ENCODE results near the gene CIB2.

CIB2 gene

DNA sequence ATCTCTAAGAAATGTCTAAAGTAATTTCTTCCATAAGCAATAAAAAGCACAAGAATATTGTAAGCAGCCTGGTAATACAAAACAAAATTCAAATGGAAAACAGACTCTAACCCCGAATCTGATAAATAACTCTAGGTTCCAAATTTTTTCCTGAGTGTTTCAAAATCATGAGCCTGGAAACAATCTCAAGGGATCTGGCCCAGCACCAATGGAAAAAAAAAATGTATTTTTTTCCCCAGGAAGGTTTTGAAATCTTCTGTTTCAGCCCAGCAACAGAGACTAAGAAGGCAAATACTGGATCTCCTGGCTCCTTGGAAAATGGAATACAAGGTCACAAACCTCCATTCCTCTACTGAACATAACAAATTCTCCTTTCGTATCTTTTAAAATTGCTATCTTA lies 66.7 kb downstream of the CIB2 start:
- FAIRE-seq, result no peak

DNA sequence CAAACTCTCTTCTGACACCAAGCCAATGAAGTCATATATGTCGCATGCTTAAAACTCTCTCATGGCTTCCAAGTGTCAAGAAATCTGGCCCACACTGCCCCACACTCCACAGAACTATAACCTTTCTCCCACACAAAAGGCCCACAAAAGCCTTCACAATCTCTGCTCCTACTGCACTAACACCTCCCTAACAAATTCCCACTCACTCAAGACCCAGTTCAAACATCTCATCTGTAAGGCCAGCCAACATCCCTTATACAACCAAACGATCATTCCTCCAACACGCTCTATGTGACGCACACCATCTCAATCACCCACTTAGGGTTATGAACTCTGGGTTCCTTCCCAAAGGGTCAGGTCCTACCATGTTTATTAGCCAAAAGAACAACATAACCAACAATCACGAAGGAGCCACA lies 67.3 kb downstream of the CIB2 start:
- FAIRE-seq, result no peak

DNA sequence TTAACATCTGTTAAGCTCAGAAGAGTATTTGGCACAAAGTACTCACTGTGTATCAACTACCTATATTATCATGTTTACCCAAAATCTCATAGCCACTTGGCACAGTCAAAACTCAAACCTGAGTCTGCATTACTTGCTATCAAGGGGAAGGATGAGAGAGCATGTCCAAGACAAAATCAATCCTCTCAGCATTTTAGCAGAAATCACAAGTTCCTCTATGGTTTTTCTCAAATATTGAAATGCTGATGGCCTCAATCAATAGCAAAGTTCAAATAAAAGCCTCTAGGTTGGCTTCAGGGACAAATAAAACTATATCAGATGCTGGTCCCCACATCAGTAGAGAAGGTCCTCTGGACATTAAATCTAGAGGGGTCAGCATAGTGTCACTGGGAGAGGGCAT lies 68.0 kb downstream of the CIB2 start:
- FAIRE-seq, result no peak

DNA sequence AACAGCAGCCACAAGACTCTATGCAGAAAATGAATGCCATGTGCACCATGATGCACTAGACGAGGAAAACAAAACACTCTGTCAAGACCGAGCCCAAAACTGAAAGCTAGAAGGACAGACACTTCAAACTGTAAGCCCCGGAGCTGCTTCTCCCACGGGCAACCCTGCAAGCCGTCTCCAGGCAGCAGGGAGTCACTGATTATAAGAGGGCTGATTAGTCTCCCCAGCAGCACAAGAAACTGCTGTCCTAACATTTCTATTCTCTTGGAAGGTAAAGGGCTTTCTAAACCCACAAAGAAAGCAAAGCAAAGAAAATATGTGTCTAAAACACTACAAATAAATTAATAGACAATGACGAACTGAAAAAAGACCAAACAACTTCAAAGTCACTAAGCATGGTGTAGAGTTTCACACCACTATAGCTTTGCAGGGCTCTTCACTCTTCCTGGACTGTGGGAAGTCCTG lies 69.2 kb downstream of the CIB2 start:
- FAIRE-seq, result no peak

DNA sequence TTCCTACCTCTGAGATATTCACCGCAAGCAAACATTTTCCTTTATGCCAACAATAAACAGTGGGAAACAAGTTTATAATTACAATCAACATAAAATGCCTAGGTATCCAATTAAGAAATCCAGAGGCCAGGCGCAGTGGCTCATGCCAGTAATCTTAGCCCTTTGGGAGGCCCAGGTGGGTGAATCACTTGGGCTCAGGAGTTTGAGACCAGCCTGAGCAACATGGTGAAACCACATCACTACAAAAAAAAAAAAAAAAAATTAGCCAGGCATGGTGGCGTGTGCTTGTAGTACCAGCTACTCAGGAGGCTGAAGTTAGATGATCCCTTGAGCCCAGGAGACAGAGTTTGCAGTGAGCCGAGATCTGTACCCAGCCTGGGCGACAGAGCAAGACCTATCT lies 71.0 kb downstream of the CIB2 start:
- no peak for FAIRE-seq

DNA sequence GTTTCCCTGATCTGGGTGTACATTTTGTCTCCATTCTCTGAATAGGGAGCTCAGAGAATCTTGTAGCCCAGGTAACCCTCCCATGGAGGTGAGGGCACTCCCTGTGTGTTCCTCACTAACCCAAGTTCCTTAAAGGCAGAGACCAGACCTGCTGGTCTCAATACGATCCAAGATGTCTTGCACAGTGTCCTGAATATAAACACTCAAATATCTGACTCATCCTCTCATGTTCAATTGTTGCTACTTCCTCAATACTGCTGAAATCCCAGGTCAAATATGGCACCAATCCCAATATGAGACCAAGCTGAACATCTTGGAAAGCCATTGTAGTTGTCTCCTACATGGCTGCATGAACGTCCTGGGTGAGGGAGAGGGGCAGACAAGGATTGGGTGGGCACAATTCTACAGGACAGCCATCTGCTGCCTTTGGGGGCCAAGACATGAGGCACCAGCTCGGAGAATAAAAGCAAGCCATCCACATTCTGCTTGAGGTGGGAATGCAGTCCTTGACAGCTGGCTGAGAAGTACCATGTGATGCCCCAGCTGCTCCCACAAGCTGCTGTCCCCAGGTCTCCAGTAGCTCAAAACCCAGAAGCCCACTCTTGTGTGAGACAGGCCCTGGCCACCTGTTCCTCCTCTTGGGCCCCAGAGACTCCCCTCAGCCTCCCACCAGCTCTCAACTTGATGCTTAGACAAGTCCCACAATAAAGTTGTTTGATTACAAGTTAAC lies 72.0 kb downstream of the CIB2 start:
- no peak for FAIRE-seq

DNA sequence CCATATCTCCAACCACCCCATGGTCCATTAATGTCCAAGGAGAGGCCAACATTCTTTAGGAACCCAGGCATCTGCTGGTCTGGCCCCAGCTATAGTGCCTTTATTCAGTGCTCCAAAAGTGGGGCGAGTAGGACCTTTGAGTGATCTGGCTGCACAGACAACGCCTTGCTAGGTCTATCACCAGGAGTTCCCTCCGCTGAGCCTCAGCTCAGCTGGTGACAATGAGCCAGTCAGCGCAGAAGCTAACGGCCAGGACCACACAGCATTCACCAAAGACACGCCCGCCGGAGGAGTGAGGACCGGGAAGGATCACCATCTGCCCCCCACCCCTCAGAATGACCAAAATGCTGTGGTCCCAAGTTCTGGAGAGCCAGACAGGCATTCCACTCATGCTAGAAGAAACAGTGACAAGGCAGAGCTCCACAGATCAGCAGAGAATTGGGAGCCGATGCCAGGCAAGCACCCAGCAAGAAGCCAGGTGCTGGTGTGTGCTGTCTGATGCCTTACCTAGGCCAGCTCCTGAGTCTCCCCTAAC lies 72.8 kb downstream of the CIB2 start:
- FAIRE-seq, result no peak

DNA sequence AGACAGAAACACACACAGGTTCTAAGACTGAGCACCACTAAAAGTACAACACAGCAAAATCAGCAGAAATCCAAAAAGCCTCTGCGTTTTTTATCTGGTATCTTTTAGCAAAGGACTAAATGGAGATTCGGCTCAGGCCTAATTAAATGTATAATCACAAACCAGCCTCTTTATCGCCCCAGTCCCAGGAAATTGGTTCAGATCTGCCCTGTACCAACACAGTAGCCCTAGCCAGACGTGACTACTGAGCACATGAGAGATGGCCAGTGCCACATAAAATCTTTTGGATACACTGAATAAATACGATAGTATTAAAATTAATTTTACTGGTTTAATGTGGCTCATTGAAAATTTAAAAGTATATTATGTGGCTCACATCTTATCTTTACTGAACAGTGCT lies 73.4 kb downstream of the CIB2 start:
- no peak for FAIRE-seq

DNA sequence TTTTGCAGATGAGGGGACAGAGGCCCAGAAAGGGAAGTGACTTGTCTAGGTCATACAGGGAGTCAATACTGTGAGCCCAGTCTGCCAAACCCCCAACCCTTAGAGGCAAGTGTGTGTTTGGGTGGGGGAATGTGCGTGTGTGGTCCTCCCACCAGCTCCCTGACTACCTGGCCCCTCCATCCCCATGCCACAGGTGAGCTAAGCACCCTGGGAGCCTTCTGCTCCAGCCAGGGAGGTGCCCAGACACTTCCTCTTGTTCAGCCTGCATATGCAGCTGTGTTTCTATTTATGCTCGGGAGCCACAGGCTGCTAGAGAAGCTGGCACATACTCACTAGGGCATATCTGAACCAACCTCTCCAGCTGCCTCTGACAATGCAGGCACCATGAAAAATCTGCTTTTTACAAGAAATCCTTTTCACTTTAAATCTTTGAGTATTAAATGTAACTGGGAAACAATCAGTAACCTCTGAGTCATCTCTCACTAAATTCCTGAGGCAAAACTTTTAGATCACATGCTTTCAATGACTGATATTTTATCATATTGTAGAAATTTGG lies 74.5 kb downstream of the CIB2 start:
- FAIRE-seq, result no peak

DNA sequence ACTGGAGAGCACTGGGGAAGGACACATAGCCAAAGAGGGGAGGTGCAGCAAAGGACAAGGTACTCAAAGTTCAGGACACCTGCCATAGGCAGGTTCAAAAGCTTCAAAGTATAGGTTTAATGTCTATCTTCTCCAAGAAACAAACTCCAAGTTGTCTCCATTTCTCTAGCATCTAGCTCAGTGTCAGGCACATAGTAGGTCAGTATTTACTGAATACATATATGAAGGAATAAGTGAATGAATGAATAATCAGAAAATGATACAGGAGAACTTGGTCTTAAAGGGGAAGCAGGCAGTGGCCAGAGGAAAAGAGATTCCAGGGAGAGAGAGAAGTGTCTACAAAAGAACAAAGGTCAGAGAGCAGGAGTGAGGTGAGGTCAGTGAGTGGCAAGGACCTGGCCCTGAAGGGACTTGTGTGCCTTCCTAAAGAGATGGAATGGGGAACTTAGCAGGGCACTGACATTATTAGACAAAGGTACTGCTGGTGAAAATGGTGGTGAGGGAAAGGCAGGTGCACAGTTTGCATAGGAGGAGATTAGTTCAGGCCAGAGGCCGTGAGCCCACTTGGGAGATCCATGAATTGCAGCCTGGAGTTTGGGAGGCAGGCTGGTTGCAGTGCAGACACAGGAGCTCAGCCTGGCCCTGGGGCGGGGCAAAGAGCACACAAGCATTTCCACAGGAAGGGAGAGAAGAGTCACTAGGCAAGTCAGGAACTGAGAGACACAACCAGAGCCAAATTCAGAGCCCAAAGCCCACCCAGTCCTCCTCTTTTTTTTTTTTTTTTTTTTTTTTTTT lies 75.1 kb downstream of the CIB2 start:
- no peak for FAIRE-seq

DNA sequence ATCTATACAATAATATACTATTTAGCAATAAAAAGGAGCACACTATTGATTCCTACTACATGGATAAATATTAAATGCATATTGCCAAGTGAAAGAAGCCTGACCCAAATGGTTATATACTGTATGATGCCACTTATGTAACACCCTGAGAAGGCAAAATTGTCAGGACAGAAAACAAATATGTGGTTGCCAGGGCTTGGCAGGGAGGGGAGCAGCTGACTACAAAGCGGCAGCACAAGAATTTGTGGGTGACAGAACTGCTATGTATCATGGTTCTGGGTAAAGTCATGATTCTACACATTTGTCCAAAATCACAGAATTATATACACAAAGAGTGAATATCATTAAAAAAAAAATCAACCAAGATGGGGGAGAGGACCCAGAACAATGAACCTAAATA lies 76.3 kb downstream of the CIB2 start:
- FAIRE-seq, result no peak
